Kidney epithelial cell (primary cell): ENCODE results near the gene PPP1R7. TPM values are rescaled to one million over a fixed set of nuclear protein-coding genes. Genes with fewer than 3 reads are reported as not detected.
"Not testable (repeated sequence)": the region's sequence is repeated elsewhere in the genome, so short reads cannot be mapped to it uniquely, and the experiment has no call there.

ENCODE experiments used
- DNase-seq: peaks from one replicate; pipeline ENCODE4 v3.0.0-alpha.2; 2010; ENCODE audit warnings: low read depth
- H3K27me3 ChIP-seq: 2 replicates; pipeline ENCODE4 v1.6.0; 2011; ENCODE audit warnings: low read length; ENCODE audit not compliant: control insufficient read depth, insufficient read depth
- H3K36me3 ChIP-seq: 2 replicates; pipeline ENCODE4 v1.5.1; 2011; ENCODE audit warnings: low read length; ENCODE audit not compliant: control insufficient read depth, insufficient read depth
- H3K4me3 ChIP-seq: 2 replicates; pipeline ENCODE4 v1.5.1; 2011; ENCODE audit warnings: low read depth, mild to moderate bottlenecking, control low read depth, low read length
- total RNA-seq: library from RNA; depleted of rRNA; stranded (reverse); fragments of >200 nt; gene quantifications from 2 replicates; pipeline ENCODE4 v1.2.3, GENCODE V29; 2015
- TF ChIP-seq, protein P1 (sequence below): IDR thresholded peaks from 2 replicates; pipeline ENCODE4 v1.5.1; 2011; ENCODE audit warnings: mild to moderate bottlenecking, moderate library complexity, low read length, control low read depth, inconsistent platforms; ENCODE audit not compliant: insufficient read depth, poor library complexity, severe bottlenecking

Gene PPP1R7
- total RNA-seq, 1 donor from 2014 or later, result 82.3 TPM

- Histone ChIP-seq H3K27me3 (peaks cover 11% of the 10 kb centered on the region), H3K4me3 (no peak overlapping the region), H3K36me3 (no peaks in the 10 kb centered on the region)
- TF ChIP-seq, protein P1, sequence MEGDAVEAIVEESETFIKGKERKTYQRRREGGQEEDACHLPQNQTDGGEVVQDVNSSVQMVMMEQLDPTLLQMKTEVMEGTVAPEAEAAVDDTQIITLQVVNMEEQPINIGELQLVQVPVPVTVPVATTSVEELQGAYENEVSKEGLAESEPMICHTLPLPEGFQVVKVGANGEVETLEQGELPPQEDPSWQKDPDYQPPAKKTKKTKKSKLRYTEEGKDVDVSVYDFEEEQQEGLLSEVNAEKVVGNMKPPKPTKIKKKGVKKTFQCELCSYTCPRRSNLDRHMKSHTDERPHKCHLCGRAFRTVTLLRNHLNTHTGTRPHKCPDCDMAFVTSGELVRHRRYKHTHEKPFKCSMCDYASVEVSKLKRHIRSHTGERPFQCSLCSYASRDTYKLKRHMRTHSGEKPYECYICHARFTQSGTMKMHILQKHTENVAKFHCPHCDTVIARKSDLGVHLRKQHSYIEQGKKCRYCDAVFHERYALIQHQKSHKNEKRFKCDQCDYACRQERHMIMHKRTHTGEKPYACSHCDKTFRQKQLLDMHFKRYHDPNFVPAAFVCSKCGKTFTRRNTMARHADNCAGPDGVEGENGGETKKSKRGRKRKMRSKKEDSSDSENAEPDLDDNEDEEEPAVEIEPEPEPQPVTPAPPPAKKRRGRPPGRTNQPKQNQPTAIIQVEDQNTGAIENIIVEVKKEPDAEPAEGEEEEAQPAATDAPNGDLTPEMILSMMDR, result no peak
- no peak for DNase-seq
These were observed 40.8 kb downstream of the PPP1R7 start for GRCh38 chr2:241191081-241191480.

DNA sequence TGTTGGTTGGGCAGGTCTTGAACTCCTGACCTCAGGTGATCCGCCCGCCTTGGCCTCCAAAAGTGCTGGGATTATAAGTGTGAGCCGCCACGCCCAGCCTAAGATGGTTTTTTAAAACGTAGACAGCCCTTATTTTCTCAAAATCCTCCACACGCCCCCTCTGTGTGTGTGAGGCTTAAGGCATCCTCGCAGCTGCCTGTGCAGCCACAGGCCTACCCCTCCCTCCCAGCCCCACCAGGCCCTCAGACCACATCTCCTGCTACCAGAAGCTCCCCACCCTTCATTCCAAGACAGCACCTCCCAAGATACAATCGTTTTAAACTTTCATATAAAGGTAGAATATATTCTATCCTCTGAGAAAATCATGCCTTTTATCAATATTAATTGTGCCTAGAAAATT, 43.0 kb downstream of the PPP1R7 start:
- TF ChIP-seq, protein P1, result no peak
- DNase-seq, result no peak

DNA sequence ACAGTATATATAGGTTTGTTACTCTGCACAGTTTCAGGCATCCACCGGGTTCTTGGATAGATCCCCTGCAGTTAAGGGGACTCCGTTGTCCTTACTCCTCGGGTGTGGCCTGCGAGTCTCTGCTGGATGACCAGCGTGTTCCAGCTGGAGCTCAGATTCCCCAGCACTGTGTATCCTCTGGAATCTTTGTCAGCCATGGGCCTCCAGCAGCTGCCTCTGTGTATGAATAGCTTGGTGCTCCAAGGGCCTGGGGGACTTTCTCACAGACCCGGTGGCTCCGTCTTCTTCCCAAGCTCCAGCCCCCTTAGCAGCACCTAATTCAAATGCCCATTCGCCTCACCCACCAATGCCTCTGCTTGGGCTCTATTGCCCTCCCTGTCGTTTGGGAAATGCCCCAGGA, 44.5 kb downstream of the PPP1R7 start:
- no peaks in the 10 kb centered on the region for H3K36me3 ChIP-seq
- DNase-seq, result no peak
- H3K4me3 ChIP-seq, result no peak overlapping the region
- H3K27me3 ChIP-seq, result peaks cover 14% of the 10 kb centered on the region
- TF ChIP-seq, protein P1, result no peak

More for the DNA sequence above, 43.0 kb downstream of the PPP1R7 start:
- peaks cover 8% of the 10 kb centered on the region for H3K27me3 ChIP-seq
- no peaks in the 10 kb centered on the region for H3K36me3 ChIP-seq
- H3K4me3 ChIP-seq, result no peak overlapping the region

GRCh38 chr2:241195506-241196130, 45.4 kb downstream of the PPP1R7 start:
- peaks cover 14% of the 10 kb centered on the region for H3K27me3 ChIP-seq
- H3K4me3 ChIP-seq, result no peak overlapping the region
- H3K36me3 ChIP-seq, result no peaks in the 10 kb centered on the region
- DNase-seq, result no peak
- TF ChIP-seq, protein P1, result no peak

- H3K27me3 ChIP-seq, result peaks cover 14% of the 10 kb centered on the region
- not testable (repeated sequence) for H3K36me3 ChIP-seq, DNase-seq, H3K4me3 ChIP-seq
These were observed 47.0 kb downstream of the PPP1R7 start for GRCh38 chr2:241197246-241197645.

GRCh38 chr2:241197947-241198346, 47.7 kb downstream of the PPP1R7 start:
- DNase-seq, result no peak
- Histone ChIP-seq H3K27me3 (peaks cover 14% of the 10 kb centered on the region), H3K4me3 (no peak overlapping the region), H3K36me3 (no peaks in the 10 kb centered on the region)
- TF ChIP-seq, protein P1, result no peak
